ENCODE data around the gene CFAP161. TPM values are rescaled to one million over a fixed set of nuclear protein-coding genes. Genes with fewer than 3 reads are reported as not detected.

CFAP161 gene
- total RNA-seq, 1 experiment from 2014 or later = 2.7 TPM

DNA sequence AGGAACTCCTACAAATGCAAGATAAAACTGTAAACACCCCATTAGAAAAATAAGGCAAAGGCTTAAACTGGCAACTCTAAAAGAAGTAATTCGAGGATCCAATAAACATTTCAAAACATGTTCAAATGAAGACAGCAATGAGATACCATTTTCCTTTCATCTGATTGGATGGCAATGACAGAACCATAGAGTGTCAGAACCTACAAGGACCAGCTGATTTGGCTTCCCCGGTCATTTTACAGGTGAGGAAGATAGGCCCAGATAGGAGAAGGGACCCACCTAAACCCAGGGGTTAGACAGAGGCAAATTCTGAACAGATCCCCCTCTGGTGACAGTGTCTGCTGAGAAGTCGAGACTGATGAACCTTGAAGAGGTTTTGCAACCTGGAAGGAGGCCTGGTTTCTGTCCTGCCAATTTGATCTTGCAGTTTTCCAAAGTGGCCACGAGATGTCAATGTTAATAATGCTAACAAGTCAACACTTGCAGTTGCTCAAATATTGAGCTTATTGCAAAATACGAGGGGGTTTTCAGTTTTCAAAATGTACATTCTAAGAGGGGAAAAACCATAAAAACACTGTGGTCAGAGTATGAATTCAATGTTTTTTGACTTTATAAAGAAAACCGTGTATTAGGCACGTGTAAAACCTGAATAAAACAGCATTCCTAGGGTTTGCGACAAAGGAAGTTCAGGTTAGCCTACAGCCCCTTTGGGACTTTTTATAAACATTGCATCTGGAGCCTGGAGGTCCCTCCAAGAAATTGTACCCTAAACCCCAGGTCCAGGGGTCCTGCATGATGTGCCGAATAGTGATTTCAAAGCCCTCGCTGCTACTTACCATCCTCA lies 21.5 kb downstream of the CFAP161 start:
- in situ Hi-C loops (cut with HindIII; ENCODE audit: low pct_unique_long_range_greater_than_20kb, low sequenced_read_pairs) = no loop called here
- peak; percentile 25 for DNase-seq (ENCODE audit: low read depth, low spot score)
- BruUV-seq (replicated peaks) = no TSS peak
- H3K9me3 ChIP-seq (ENCODE audit: control insufficient read depth, insufficient read depth, low read depth, low read length) = no peaks in the 10 kb centered on the region
- ChIA-PET CTCF (interaction anchor here (0.7 to 3.0 kb wide), 6 partner anchors 9 to 245 kb away, joined by 3 to 48 read pairs (median 4); partner anchors contain the start of gene STARD5), POLR2A (interaction anchor here (0.6 kb wide), 1 partner anchor 118 kb away, joined by 3 read pairs; no protein-coding TSS in a partner anchor)
- no peak overlapping the region for H3K27ac ChIP-seq (ENCODE audit: low read length)
- no peaks in the 10 kb centered on the region for H3K36me3 ChIP-seq (ENCODE audit: control insufficient read depth, insufficient read depth, low read length)
- no peaks in the 10 kb centered on the region for H3K27me3 ChIP-seq (ENCODE audit: control insufficient read depth, insufficient read depth, low read length)
- no peaks in the 10 kb centered on the region for H3K4me1 ChIP-seq (ENCODE audit: control insufficient read depth, insufficient read depth, low read length)
- intact Hi-C loops (cut with micrococcal nuclease; ENCODE audit: unreplicated experiment) = loop anchor here (1.0 to 2.0 kb wide), 2 partner anchors 101 to 111 kb away; no protein-coding TSS in a partner anchor
- TF ChIP-seq, protein P1, sequence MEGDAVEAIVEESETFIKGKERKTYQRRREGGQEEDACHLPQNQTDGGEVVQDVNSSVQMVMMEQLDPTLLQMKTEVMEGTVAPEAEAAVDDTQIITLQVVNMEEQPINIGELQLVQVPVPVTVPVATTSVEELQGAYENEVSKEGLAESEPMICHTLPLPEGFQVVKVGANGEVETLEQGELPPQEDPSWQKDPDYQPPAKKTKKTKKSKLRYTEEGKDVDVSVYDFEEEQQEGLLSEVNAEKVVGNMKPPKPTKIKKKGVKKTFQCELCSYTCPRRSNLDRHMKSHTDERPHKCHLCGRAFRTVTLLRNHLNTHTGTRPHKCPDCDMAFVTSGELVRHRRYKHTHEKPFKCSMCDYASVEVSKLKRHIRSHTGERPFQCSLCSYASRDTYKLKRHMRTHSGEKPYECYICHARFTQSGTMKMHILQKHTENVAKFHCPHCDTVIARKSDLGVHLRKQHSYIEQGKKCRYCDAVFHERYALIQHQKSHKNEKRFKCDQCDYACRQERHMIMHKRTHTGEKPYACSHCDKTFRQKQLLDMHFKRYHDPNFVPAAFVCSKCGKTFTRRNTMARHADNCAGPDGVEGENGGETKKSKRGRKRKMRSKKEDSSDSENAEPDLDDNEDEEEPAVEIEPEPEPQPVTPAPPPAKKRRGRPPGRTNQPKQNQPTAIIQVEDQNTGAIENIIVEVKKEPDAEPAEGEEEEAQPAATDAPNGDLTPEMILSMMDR (IDR thresholded peaks at IDR 0.05) = peak; percentile 76
- no peak for TF ChIP-seq POLR2AphosphoS5 (IDR thresholded peaks at IDR 0.05; ENCODE audit: low read depth, low read length)
- ATAC-seq = peak; percentile 73
- H3K4me3 ChIP-seq (ENCODE audit: low read depth in 2 of 2, low read length in 2 of 2) = no peak overlapping the region

DNA sequence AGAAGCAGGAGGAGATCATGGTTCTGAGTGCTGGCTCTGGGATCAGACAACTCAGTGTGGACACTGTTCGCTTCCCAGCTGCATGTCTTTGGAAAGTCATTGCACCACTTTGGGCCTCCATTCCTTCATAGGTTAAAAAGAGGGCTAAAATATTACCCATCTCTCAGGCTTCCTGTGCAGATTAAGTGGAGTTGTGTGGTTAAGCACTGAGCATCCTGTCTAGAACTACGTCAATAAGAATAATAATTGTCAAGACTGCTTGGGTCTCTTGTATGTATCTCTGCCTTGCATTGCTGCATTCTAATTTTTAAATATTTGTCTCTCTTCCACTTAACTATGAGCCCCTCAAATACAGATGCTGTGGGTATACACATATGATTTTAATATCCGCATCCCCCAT lies 22.3 kb downstream of the CFAP161 start:
- intact Hi-C loops (cut with micrococcal nuclease; ENCODE audit: unreplicated experiment) = no loop called here
- no TSS peak for BruUV-seq (replicated peaks)
- POLR2A ChIA-PET = no interaction called here

More for the DNA sequence above, 22.3 kb downstream of the CFAP161 start:
- Histone ChIP-seq H3K4me1 (ENCODE audit: control insufficient read depth, insufficient read depth, low read length) (no peaks in the 10 kb centered on the region), H3K27me3 (ENCODE audit: control insufficient read depth, insufficient read depth, low read length) (no peaks in the 10 kb centered on the region), H3K4me3 (ENCODE audit: low read depth in 2 of 2, low read length in 2 of 2) (no peak overlapping the region), H3K27ac (ENCODE audit: low read length) (no peak overlapping the region), H3K36me3 (ENCODE audit: control insufficient read depth, insufficient read depth, low read length) (no peaks in the 10 kb centered on the region), H3K9me3 (ENCODE audit: control insufficient read depth, insufficient read depth, low read depth, low read length) (no peaks in the 10 kb centered on the region)
- ATAC-seq = no peak
- TF ChIP-seq, protein P1 (IDR thresholded peaks at IDR 0.05) = no peak
- no peak for TF ChIP-seq POLR2AphosphoS5 (IDR thresholded peaks at IDR 0.05; ENCODE audit: low read depth, low read length)
- TF ChIP-seq SIN3A (IDR thresholded peaks at IDR 0.05; ENCODE audit: borderline replicate concordance, insufficient read depth, low read depth, low read length) = no peak
- TF ChIP-seq, protein P2, sequence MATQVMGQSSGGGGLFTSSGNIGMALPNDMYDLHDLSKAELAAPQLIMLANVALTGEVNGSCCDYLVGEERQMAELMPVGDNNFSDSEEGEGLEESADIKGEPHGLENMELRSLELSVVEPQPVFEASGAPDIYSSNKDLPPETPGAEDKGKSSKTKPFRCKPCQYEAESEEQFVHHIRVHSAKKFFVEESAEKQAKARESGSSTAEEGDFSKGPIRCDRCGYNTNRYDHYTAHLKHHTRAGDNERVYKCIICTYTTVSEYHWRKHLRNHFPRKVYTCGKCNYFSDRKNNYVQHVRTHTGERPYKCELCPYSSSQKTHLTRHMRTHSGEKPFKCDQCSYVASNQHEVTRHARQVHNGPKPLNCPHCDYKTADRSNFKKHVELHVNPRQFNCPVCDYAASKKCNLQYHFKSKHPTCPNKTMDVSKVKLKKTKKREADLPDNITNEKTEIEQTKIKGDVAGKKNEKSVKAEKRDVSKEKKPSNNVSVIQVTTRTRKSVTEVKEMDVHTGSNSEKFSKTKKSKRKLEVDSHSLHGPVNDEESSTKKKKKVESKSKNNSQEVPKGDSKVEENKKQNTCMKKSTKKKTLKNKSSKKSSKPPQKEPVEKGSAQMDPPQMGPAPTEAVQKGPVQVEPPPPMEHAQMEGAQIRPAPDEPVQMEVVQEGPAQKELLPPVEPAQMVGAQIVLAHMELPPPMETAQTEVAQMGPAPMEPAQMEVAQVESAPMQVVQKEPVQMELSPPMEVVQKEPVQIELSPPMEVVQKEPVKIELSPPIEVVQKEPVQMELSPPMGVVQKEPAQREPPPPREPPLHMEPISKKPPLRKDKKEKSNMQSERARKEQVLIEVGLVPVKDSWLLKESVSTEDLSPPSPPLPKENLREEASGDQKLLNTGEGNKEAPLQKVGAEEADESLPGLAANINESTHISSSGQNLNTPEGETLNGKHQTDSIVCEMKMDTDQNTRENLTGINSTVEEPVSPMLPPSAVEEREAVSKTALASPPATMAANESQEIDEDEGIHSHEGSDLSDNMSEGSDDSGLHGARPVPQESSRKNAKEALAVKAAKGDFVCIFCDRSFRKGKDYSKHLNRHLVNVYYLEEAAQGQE (IDR thresholded peaks at IDR 0.05; ENCODE audit: insufficient read depth in 1 of 2, low read depth in 2 of 2, low read length in 1 of 2) = no peak
- no peak for TF ChIP-seq TCF7L2 (IDR thresholded peaks at IDR 0.05; ENCODE audit: low read depth, low read length)
- CTCF ChIA-PET = interaction anchor here (0.8 to 3.0 kb wide), 5 partner anchors 8 to 244 kb away, joined by 3 to 48 read pairs (median 4); partner anchors contain the start of gene STARD5
- no peak for DNase-seq (ENCODE audit: low read depth, low spot score)
- in situ Hi-C loops (cut with HindIII; ENCODE audit: low pct_unique_long_range_greater_than_20kb, low sequenced_read_pairs) = no loop called here
